Stomach smooth muscle (tissue), 2 donors: ENCODE data around the gene MT2A.
"Not testable (repeated sequence)": the region's sequence is repeated elsewhere in the genome, so short reads cannot be mapped to it uniquely, and the experiment has no call there.

Experiments used
- H3K27ac ChIP-seq: one replicate; pipeline ENCODE4 v1.7.0; 2013; ENCODE audit warnings: mild to moderate bottlenecking, low read length, inconsistent platforms
- H3K27me3 ChIP-seq, 2 donors: one replicate each; pipeline ENCODE4 v1.7.0; 2013; ENCODE audit warnings: low read length in 2 of 2; ENCODE audit not compliant: insufficient read depth in 2 of 2, control insufficient read depth in 1 of 2
- H3K36me3 ChIP-seq, 2 donors: one replicate each; pipeline ENCODE4 v1.7.0; 2013; ENCODE audit warnings: low read length in 2 of 2; ENCODE audit not compliant: control insufficient read depth in 2 of 2, insufficient read depth in 2 of 2
- H3K4me1 ChIP-seq: one replicate; pipeline ENCODE4 v1.7.0; 2013; ENCODE audit warnings: low read length; ENCODE audit not compliant: control insufficient read depth, insufficient read depth
- H3K4me3 ChIP-seq, 2 donors: one replicate each; pipeline ENCODE4 v1.7.0; 2013; ENCODE audit warnings: low read length in 2 of 2
- H3K9ac ChIP-seq, 2 donors: one replicate each; pipeline ENCODE4 v1.7.0; 2013; ENCODE audit warnings: low read length in 2 of 2, mild to moderate bottlenecking in 1 of 2
- H3K9me3 ChIP-seq, 2 donors: one replicate each; pipeline ENCODE4 v1.7.0; 2013; ENCODE audit warnings: low read length in 2 of 2; ENCODE audit not compliant: control insufficient read depth in 2 of 2
- donor health status: healthy.
- donor health status: Pancreatic carcinoma.

The MT2A gene

GRCh38 chr16:56580391-56581048 lies 27.9 kb upstream of the MT2A start:
- Histone ChIP-seq H3K4me3 (no peak overlapping the region), H3K9ac (no peak overlapping the region), H3K4me1 (peaks cover 5% of the 10 kb centered on the region), H3K36me3 (no peaks in the 10 kb centered on the region), H3K27me3 (no peaks in the 10 kb centered on the region), H3K27ac (no peak overlapping the region), H3K9me3 (no peaks in the 10 kb centered on the region)

DNA sequence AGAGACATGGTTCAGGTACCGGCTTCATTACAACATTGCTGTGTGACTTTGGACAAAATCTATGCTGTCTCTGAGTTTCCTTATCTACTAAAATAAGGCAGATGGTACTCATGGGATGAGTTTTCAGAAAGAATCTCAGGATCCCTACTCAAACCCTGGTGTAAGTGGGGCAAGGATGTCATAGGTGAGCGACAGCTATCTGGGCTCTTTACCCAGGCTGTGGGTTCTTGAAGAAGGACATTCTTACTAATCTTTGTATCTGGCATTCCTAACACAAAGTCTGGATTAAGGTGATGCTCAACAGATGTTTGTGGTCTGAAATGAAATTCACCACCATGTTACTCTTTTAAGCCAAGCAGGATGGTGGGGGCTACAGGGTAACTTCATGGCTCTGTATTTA lies 25.5 kb upstream of the MT2A start:
- not testable (repeated sequence) for H3K36me3 ChIP-seq, H3K4me3 ChIP-seq, H3K9ac ChIP-seq, H3K9me3 ChIP-seq, H3K27ac ChIP-seq, H3K27me3 ChIP-seq, H3K4me1 ChIP-seq

DNA sequence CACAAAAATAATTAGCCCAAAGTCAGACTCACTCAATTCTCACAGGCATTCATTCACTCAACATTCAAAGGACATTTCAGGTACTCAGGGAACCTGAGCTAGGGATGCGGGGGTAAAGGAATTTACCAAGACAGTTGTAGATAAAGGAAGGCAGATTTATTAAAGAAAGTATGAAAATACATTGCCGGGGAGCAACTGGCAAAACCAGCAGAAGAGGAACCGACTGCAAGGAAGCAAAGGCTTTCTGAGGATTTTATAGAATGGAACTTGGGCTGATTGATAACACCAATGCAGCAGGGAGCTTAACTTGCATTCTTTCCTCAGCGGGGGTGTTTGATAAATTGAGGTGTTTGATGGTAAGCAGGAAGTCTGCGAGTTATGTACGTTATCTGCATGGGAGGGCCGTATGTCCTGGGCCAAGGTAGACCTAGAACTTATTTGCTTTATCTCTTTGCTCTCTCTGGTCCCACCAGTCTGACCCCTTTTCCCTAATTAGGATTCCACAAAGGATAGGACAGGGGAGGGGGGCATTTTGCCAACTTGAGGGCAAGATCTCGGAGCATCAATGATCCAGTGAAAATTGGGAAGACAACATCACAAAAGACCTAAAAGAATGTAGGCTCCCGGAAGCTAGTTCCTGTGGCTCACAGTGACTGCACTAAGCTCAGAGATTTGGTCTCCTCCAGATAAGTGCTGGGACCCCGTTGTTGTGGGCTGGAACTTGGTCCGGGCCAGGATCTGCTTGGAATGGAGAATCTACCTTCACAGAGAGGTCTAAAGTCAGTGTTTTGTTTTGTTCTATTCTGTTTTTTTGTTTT lies 24.8 kb upstream of the MT2A start:
- no peak overlapping the region for H3K27ac ChIP-seq
- peaks cover 3 to 9% of the 10 kb centered on the region in 2 donors for H3K27me3 ChIP-seq
- no peak overlapping the region for H3K9ac ChIP-seq
- no peaks in the 10 kb centered on the region for H3K36me3 ChIP-seq
- no peak overlapping the region for H3K4me3 ChIP-seq
- no peaks in the 10 kb centered on the region for H3K9me3 ChIP-seq
- H3K4me1 ChIP-seq: no peaks in the 10 kb centered on the region

GRCh38 chr16:56584276-56584675 lies 24.1 kb upstream of the MT2A start:
- H3K4me1 ChIP-seq: peaks cover 6% of the 10 kb centered on the region
- H3K9ac ChIP-seq: no peak overlapping the region
- H3K27ac ChIP-seq: no peak overlapping the region
- no peaks in the 10 kb centered on the region for H3K9me3 ChIP-seq
- H3K27me3 ChIP-seq: peaks cover 10 to 13% of the 10 kb centered on the region in 2 donors
- H3K36me3 ChIP-seq: no peaks in the 10 kb centered on the region
- no peak overlapping the region for H3K4me3 ChIP-seq

DNA sequence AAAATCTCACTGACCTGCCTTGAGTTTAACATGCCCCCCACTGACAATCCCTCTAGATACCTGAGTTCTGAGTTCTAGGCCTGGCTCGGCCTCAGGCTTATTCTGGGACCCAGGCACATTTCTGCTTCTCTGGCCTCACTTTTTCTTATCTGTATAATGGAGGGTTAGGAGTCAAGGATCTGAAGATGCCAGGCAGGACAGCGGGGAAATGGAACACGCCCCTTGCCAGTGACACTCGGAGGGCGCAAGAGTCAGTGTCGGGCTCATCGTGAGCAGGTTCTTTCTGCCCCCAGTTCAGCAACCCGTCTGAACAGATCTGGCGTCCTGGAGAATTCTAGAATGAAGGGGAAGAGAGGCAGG lies 19.6 kb upstream of the MT2A start:
- Histone ChIP-seq H3K9ac (no peak overlapping the region), H3K36me3 (no peaks in the 10 kb centered on the region), H3K9me3 (no peaks in the 10 kb centered on the region), H3K4me3 (peak overlapping the region; percentile 53 to 68), H3K4me1 (peaks cover 11% of the 10 kb centered on the region), H3K27ac (no peak overlapping the region), H3K27me3 (peaks cover 26% of the 10 kb centered on the region in 2 donors)

DNA sequence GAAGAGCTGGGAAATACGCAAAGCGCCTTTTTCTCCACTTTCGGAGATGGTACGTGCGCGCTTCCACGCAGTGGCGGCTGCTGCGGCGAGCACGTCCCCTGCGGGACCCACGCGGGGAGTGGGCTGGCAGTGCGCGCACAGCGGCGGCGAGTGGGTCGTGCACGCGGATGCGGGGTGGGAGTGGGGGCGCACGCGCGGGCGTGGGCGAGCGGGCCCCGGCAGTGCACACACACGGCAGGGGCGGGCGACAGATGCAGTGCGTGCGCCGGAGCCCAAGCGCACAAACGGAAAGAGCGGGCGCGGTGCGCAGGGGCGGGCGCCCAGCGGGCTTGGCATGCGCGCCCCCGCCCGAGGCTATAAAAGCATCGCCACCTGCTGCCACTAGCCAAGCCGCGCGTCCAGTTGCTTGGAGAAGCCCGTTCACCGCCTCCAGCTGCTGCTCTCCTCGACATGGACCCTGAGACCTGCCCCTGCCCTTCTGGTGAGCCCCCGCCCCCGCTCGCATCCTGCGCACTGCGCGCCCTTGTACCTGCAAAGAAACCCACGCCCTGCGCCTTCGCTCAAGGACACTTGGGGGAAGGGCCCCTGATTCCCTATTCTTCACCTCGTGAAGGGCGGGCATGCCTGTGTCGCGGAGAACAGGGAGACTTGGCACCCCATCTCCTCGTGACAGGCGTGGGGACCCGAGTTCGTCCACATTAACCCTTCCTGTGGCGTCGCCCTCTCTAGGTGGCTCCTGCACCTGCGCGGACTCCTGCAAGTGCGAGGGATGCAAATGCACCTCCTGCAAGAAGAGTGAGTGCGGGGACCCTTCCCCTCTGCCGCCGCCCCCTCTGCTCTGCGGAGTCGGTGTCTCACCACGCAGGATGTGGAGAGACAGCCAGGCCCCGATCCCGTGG lies 19.0 kb upstream of the MT2A start, which contains the start of gene MT3:
Gene MT3, plus strand, starts transcription at position 388 of the 899 bp plus-strand sequence. Its CDS starts 63 bp downstream, at position 451.
- Histone ChIP-seq H3K4me3 (peak within 1 kb of the TSS; percentile 53 to 68), H3K27ac (no peak within 1 kb of the TSS), H3K36me3 (no peaks in the 10 kb centered on the region), H3K9ac (no peak within 1 kb of the TSS), H3K27me3 (peaks cover 26% of the 10 kb centered on the region in 2 donors), H3K4me1 (peaks cover 11% of the 10 kb centered on the region), H3K9me3 (peaks cover 0 to 4% of the 10 kb centered on the region in 2 donors)

DNA sequence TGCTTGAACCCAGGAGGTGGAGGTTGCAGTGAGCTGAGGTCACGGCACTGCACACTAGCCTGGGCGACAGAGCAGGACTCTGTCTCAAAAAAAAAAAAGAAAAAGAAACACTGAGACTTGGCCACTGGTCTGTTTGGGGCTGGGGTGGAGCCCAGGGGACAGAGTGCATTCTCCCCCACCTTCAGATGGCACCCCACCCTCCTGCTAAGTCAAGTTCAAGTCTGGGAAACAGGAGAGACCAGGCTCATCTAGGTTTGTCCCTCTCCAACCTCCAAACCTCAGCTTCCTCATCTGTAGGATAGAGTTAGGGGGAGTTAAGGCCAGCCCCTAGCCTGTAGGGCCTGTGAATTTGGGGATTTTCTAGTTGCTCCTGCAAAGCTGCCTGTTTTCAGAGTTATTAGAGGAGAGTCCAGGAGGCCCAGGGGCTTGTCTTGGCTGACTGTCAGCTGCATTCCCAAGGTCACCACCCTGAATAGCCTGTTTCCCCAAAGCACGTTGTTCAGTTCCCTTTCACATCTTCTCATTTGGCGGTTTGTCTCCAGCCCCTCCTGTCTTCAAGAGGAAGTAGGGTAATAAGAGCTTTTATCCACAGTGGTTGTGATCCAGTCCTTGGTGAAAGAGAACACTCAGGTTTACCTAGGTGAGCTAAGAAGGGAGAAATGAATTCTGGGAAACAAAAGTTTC lies 16.9 kb upstream of the MT2A start:
- Histone ChIP-seq H3K4me1 (peaks cover 11% of the 10 kb centered on the region), H3K36me3 (no peaks in the 10 kb centered on the region), H3K9ac (no peak overlapping the region), H3K4me3 (no peak overlapping the region), H3K27me3 (peaks cover 26% of the 10 kb centered on the region in 2 donors), H3K9me3 (peaks cover 0 to 4% of the 10 kb centered on the region in 2 donors), H3K27ac (no peak overlapping the region)

DNA sequence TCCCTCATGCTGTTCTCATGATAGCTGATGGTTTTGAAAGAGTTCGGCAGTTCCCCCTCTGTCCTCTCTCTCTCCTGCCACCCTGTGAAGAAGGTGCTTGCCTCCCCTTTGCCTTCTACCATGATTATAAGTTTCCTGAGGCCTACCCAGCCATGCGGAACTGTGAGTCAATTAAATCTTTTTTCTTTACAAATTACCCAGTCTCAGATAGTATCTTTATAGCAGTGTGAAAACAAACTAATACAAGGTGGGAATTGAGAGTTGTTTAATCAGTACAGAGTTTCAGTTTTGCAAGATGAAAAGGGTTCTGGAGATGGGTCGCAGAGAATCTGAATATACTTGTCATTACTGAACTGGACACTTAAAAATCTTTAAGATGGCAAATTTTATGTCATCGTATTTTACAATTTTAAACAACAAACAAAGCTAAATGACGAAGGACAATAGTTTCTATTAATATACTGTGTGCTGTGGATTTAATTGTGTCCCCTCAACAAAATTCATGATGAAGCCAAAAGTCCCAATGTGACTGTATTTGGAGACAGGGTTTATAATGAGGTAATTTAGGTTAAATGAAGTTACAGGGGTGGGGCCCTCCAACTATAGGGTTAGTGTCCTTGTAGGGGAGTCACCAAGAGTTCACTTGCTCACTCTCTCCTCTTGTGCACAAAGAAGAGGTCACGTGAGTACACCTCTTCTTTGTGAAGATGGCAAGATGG lies 14.7 kb upstream of the MT2A start:
- H3K36me3 ChIP-seq: no peaks in the 10 kb centered on the region
- H3K4me1 ChIP-seq: peaks cover 10% of the 10 kb centered on the region
- H3K27ac ChIP-seq: no peak overlapping the region
- H3K9me3 ChIP-seq: peaks cover 0 to 4% of the 10 kb centered on the region in 2 donors
- H3K27me3 ChIP-seq: peaks cover 16 to 22% of the 10 kb centered on the region in 2 donors
- H3K9ac ChIP-seq: no peak overlapping the region
- no peak overlapping the region for H3K4me3 ChIP-seq

DNA sequence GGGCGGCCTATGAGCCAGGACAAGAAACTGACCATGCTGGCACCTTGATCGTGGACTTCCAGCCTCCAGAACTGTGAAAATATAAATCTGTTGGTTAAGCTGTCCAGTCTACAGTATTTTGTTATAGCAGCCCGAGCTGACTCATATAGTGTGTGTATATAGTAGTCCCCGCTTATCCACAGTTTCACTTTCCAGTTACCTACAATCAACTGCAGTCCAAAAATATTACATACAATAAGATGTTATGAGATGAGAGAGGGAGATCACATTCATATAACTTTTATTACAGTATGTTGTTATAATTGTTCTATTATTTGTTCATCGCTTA lies 14.1 kb upstream of the MT2A start:
- Histone ChIP-seq H3K27me3 (peaks cover 12 to 17% of the 10 kb centered on the region in 2 donors), H3K4me1 (peaks cover 5% of the 10 kb centered on the region), H3K36me3 (no peaks in the 10 kb centered on the region), H3K4me3 (no peak overlapping the region), H3K9me3 (peaks cover 0 to 4% of the 10 kb centered on the region in 2 donors), H3K9ac (no peak overlapping the region), H3K27ac (no peak overlapping the region)
